Jurkat, Clone E6-1 (cell line): ENCODE measurements around the gene CDKN1A. TPM values are rescaled to one million over a fixed set of nuclear protein-coding genes. Genes with fewer than 3 reads are reported as not detected.

Experiments
- DNase-seq: peaks from one replicate; pipeline ENCODE4 v3.0.0-alpha.2; 2011; ENCODE audit warnings: low read depth, low spot score
- H3K4me3 ChIP-seq: 2 replicates; pipeline ENCODE4 v1.5.1; 2011; ENCODE audit warnings: mild to moderate bottlenecking, low read length, control low read depth, moderate library complexity
- polyA plus RNA-seq: library from polyadenylated mRNA; unstranded; fragments of >200 nt; gene quantifications from one replicate; pipeline ENCODE4 v1.2.1, GENCODE V29; 2012; ENCODE audit warnings: missing spikeins; ENCODE audit not compliant: insufficient read length, insufficient read depth

CDKN1A gene
- 2.5 TPM for polyA plus RNA-seq

DNA sequence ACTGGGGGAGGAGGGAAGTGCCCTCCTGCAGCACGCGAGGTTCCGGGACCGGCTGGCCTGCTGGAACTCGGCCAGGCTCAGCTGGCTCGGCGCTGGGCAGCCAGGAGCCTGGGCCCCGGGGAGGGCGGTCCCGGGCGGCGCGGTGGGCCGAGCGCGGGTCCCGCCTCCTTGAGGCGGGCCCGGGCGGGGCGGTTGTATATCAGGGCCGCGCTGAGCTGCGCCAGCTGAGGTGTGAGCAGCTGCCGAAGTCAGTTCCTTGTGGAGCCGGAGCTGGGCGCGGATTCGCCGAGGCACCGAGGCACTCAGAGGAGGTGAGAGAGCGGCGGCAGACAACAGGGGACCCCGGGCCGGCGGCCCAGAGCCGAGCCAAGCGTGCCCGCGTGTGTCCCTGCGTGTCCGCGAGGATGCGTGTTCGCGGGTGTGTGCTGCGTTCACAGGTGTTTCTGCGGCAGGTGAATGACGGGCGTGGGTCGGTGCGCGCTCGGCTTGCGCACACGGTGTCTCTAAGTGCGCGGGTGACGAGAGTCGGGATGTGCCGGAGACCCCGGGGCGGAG, at the start of gene CDKN1A:
Gene CDKN1A, plus strand, starts transcription at position 227 of the 555 bp plus-strand sequence. CDS start 5,388 bp downstream, outside the sequence.
- H3K4me3 ChIP-seq = peak within 1 kb of the TSS; percentile 9
- peak; percentile 25 for DNase-seq

- DNase-seq = no peak
- H3K4me3 ChIP-seq = no peak overlapping the region
Measured at GRCh38 chr6:36629784-36630183, 48.7 kb upstream of the CDKN1A start.

DNA sequence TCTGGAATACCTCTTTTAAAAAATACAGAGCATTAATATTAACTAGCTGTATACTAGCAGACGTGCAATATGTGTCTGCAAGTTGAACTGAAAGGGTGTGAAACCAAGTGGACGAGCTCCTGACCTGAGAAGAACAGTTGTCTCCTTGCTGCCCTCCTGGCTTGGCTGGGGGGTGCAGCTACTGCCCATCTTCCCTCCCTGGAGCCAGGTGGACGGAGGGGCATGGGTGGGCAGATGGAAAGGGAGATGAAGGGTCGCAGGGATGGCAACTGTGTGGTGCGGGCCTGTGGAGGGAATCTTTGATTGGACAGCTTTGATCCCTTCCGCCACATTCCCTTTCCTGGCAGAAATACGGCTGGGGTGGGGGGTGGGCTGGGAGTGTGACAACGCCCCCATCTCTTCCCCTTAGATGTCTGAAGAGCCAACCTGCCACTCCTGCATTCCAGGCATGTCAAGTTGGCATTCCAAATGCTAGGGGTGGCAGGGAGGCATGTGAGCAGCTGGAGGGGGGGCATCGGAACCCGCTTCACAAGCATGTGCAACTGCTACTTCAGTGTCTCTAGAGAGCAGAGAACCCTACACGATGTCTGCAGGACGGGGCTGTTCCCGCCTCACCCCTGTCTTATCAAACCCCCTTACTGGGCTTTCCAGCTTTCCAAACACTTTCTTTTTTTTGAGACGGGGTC, 47.0 kb upstream of the CDKN1A start:
- no peak overlapping the region for H3K4me3 ChIP-seq
- DNase-seq = no peak

- DNase-seq = no peak
Measured at GRCh38 chr6:36633370-36633769, 45.1 kb upstream of the CDKN1A start.

DNA sequence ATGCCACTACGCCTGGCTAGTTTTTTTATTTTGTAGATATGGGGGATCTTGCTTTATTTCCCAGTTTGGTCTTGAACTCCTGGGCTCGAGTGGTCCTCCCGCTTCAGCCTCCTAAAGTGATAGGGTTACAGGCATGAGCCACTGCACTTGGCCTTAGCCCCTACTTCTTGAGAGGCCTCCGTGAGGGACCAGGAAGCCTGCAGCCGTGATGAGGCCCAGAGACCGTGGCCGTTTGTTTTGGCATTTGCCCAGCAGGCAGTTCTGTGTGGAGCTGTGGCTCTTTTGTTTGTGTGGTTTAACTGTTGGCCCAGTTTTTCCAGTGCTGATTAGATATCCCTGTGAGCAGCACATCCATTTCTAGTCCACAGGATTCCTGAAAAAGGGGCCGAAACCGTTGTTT, 44.6 kb upstream of the CDKN1A start:
- DNase-seq = no peak

More at GRCh38 chr6:36633370-36633769, 45.1 kb upstream of the CDKN1A start:
- no peak overlapping the region for H3K4me3 ChIP-seq

DNA sequence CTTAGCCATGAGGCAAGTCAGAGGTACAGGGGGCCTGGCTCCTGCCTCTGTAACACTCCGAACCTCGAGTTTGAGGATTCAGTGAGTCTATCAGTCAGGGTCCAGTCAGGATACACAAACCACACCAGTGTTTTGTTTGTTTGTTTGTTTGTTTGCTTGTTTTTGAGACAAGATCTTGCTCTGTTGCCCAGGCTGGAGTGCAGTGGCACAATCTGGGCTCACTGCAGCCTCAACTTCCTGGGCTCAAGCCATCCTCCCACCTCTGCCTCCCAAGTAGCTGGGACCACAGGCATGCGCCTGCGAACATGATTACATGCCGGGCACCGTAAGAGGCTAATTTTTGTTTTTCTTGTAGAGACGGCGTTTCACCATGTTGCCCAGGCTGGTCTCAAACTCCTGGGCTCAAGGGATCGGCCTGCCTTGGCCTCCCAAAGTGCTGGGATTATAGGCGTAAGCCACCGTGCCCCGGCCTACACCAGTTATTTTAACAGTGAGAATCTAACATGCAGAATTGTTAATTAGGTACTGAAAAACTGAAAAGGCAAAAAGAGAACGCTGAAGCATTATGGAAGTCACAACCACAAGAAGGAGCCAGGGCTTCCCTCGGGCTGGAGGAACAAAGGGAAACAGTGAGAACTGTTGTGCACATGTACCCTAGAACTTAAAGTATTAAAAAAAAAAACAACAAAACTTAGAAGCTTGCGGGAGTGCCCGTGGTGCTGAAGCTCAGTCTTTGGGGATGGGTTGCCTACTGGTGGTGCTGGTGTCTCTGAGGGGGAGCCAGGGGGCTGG, 44.0 kb upstream of the CDKN1A start:
- no peak overlapping the region for H3K4me3 ChIP-seq
- DNase-seq = no peak

More for the DNA sequence above, 44.6 kb upstream of the CDKN1A start:
- H3K4me3 ChIP-seq = no peak overlapping the region

DNA sequence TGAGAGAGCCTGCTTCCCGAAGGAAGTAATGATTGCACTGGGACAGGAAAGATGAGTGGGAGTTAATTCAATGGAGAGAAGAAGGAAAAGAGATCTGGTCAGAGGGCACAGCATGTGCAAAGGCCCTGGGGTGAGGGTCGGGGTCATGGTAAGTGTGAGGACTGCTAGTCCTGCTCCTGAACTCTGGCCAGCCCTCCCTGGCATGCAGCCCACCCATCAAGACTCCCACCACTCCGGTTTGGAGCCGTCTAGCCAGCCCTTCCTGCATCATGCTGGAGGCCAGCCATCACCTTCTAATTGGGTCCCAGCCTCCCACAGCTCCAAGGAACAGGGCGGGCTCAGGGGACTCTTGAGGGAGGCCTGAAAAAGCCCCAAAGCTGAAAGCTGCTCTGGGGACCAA, 42.2 kb upstream of the CDKN1A start:
- DNase-seq = no peak
- H3K4me3 ChIP-seq = no peak overlapping the region

GRCh38 chr6:36636687-36637418, 41.7 kb upstream of the CDKN1A start:
- DNase-seq = no peak
- no peak overlapping the region for H3K4me3 ChIP-seq

GRCh38 chr6:36638579-36638978, 39.9 kb upstream of the CDKN1A start:
- no peak for DNase-seq
- no peak overlapping the region for H3K4me3 ChIP-seq

DNA sequence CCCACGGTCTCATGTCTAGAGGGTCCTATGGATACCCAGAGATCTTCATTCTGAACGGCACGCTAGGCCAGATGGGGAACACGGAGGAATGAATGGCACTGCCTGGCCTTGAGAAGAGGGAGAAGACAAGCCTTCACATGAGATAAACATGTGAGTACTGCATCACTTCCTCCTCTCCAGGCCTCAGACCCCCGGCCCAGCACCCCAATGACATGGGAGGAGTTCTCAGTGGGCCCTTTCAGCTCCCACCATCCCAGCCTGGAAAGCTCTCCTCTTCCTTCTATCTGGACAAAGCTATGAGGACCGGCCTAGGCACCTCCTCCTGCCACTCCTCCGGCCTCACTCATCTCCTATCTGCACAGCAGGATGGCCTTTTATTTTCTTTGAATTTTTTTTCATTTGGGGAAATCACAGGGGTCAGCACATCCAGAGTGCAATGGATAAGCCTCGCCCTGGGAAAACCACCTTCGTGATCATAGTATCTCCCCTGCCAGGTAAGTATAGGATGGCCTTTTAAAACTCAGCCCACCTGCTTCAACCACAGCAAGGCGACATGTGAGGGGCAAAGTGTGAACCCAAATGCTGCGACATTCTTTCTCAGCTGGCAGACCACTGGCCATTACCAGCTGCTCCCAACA, 39.2 kb upstream of the CDKN1A start:
- no peak for DNase-seq
- H3K4me3 ChIP-seq = no peak overlapping the region

- no peak overlapping the region for H3K4me3 ChIP-seq
- no peak for DNase-seq
Measured at GRCh38 chr6:36641543-36641942, 37.0 kb upstream of the CDKN1A start.

GRCh38 chr6:36642913-36643817, 35.3 kb upstream of the CDKN1A start:
- H3K4me3 ChIP-seq = no peak overlapping the region
- no peak for DNase-seq

DNA sequence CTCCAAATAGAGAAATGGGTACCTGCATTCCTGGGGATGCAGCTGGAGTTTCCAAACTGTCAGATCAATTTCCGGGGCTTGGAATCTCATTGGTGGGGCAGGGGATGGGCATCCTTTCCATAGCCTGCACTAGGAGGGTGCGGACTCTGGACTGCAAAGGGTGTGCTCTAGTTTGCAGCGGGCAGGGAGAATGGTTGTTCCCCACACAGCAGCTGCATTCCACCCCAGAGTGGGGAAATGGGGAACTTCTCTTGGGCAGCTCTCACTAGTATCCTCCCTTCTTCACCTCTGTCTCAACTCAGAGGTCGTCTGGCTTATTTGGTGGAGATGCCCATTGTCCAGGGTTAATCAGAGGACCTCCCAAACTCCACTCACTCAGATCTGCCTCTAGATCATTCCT, 34.5 kb upstream of the CDKN1A start:
- no peak for DNase-seq
- H3K4me3 ChIP-seq = no peak overlapping the region

- no peak overlapping the region for H3K4me3 ChIP-seq
- DNase-seq = no peak
Measured at GRCh38 chr6:36649086-36649485, 29.4 kb upstream of the CDKN1A start.

DNA sequence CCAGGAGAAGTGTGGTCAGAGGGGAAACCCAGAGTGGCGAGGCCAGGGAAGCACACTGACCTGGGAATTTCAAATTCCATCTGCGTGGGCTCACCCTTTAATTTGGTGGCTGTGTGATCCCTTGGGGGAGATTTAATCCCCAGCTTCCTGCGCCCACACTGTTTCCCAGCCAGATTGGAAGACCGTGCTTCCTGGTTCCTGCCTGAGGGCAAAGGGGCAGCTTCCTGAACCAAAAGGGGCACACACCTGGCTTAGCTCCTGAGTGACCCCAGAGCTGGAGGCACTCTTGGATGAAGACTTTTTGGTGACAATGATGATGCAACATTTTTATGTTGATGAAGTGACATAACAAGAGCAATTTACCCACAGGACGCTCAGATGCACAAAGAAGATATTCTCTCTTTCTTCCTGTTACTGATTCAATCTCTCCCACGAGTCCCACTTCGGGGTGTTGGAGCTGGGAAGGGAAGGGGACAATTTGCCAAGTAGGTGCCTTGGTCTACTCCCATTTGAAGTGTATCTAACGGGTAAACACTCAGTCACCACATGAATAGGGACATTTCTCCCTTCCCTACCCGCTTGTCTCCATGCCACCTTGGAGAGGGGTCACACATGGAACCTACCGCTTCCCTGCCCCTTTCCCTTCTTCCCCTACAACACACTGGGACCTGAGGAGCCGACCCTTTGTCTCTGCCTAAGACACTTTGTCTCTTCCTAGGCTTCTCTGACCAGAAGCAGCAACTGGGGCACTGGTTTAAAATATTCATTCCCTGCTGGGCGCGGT, 28.6 kb upstream of the CDKN1A start:
- no peak overlapping the region for H3K4me3 ChIP-seq
- DNase-seq = no peak

GRCh38 chr6:36650848-36651478, 27.6 kb upstream of the CDKN1A start:
- H3K4me3 ChIP-seq = no peak overlapping the region
- no peak for DNase-seq
